IMR-90 (cell line): ENCODE measurements around the gene MGRN1. TPM values are rescaled to one million over a fixed set of nuclear protein-coding genes. Genes with fewer than 3 reads are reported as not detected.

Experiments
- ATAC-seq: fragments of 200-7000 bp; cut with Tn5 transposase; 2 replicates; pipeline ENCODE4 v1.9.1; 2020; ENCODE audit warnings: low read depth, mild to moderate bottlenecking, moderate library complexity
- BruUV-seq: library from RNA; stranded (reverse); fragments of 400-500 nt; replicated peaks from 2 replicates; lab custom pipeline; 2021; lab: Mats Ljungman, UMichigan
- CTCF ChIA-PET: fragments of 300-600 bp; formaldehyde crosslinking; extraction: SDS; loops from one replicate; lab custom pipeline; 2021; ENCODE audit warnings: antibody characterized with exemption; lab: Yijun Ruan, JAX
- POLR2A ChIA-PET: fragments of 300-600 bp; sonication (Branson Sonifier 250); formaldehyde crosslinking; loops from one replicate; lab custom pipeline; 2022; ENCODE audit warnings: antibody characterized with exemption; ENCODE audit not compliant: unreplicated experiment; lab: Charles Lee
- DNase-seq: peaks from one replicate; pipeline ENCODE4 v3.0.0; 2013
- H2AFZ ChIP-seq: replicated peaks from 2 replicates; pipeline ENCODE3; 2013; ENCODE audit warnings: low read length, mild to moderate bottlenecking; ENCODE audit not compliant: poor library complexity
- H2AK5ac ChIP-seq: 2 replicates; pipeline ENCODE4 v1.6.1; 2013; ENCODE audit warnings: low read depth, low read length, inconsistent platforms
- H2AK9ac ChIP-seq: replicated peaks from 2 replicates; pipeline ENCODE3; 2013; ENCODE audit warnings: mild to moderate bottlenecking, low read depth, low read length, moderate library complexity; ENCODE audit not compliant: poor library complexity
- H2BK120ac ChIP-seq: 2 replicates; pipeline ENCODE4 v1.6.1; 2013; ENCODE audit warnings: low read depth, low read length, inconsistent platforms
- H2BK15ac ChIP-seq: 3 replicates; pipeline ENCODE4 v1.6.1; 2013; ENCODE audit warnings: low read depth, low read length, inconsistent platforms
- H2BK20ac ChIP-seq: 2 replicates; pipeline ENCODE4 v1.6.1; 2013; ENCODE audit warnings: low read depth, mild to moderate bottlenecking, inconsistent platforms, low read length, moderate library complexity
- H2BK5ac ChIP-seq: 2 replicates; pipeline ENCODE4 v1.6.1; 2013; ENCODE audit warnings: mild to moderate bottlenecking, low read depth, low read length, inconsistent platforms; ENCODE audit not compliant: poor library complexity, severe bottlenecking
- H3K14ac ChIP-seq: replicated peaks from 2 replicates; pipeline ENCODE4 v1.6.1; 2013; ENCODE audit warnings: low read depth, low read length, inconsistent platforms
- H3K18ac ChIP-seq: 2 replicates; pipeline ENCODE4 v1.6.1; 2013; ENCODE audit warnings: low read depth, low read length, control low read depth
- H3K23ac ChIP-seq: 2 replicates; pipeline ENCODE4 v1.6.1; 2013; ENCODE audit warnings: low read depth, low read length, inconsistent platforms
- H3K27ac ChIP-seq: 2 replicates; pipeline ENCODE4 v1.5.1; 2013; ENCODE audit warnings: mild to moderate bottlenecking, control low read depth, low read length; ENCODE audit not compliant: insufficient read depth
- H3K27me3 ChIP-seq: 2 replicates; pipeline ENCODE4 v1.6.1; 2013; ENCODE audit warnings: low read length; ENCODE audit not compliant: control insufficient read depth, insufficient read depth
- H3K36me3 ChIP-seq: 2 replicates; pipeline ENCODE4 v1.6.1; 2013; ENCODE audit warnings: low read length, mixed read lengths; ENCODE audit not compliant: control insufficient read depth, insufficient read depth
- H3K4ac ChIP-seq: 2 replicates; pipeline ENCODE4 v1.6.1; 2013; ENCODE audit warnings: low read depth, low read length, inconsistent platforms
- H3K4me1 ChIP-seq: 2 replicates; pipeline ENCODE4 v1.6.1; 2013; ENCODE audit warnings: low read length, mixed read lengths; ENCODE audit not compliant: control insufficient read depth, insufficient read depth
- H3K4me2 ChIP-seq: 2 replicates; pipeline ENCODE4 v1.6.1; 2013; ENCODE audit warnings: low read depth, mild to moderate bottlenecking, control low read depth, low read length, moderate library complexity
- H3K4me3 ChIP-seq: 2 replicates; pipeline ENCODE4 v1.5.1; 2013; ENCODE audit warnings: low read depth, mild to moderate bottlenecking, control low read depth, low read length, moderate library complexity; ENCODE audit not compliant: insufficient read depth
- H3K56ac ChIP-seq: 2 replicates; pipeline ENCODE4 v1.6.1; 2013; ENCODE audit warnings: low read length, inconsistent platforms; ENCODE audit not compliant: insufficient read depth; ENCODE audit errors: extremely low read depth
- H3K79me1 ChIP-seq, 2 experiments: 2 replicates each; pipeline ENCODE4 v1.6.1; 2013; ENCODE audit warnings: low read length in 2 of 2, inconsistent platforms in 1 of 2, low read depth in 1 of 2
- H3K9ac ChIP-seq: 2 replicates; pipeline ENCODE4 v1.6.1; 2013; ENCODE audit warnings: low read depth, low read length, control low read depth
- H3K9me1 ChIP-seq: 2 replicates; pipeline ENCODE4 v1.6.1; 2013; ENCODE audit warnings: low read length, inconsistent platforms; ENCODE audit not compliant: insufficient read depth
- H3K9me3 ChIP-seq: 2 replicates; pipeline ENCODE4 v1.6.1; 2013; ENCODE audit warnings: low read length; ENCODE audit not compliant: control insufficient read depth, insufficient read depth
- H4K20me1 ChIP-seq: 2 replicates; pipeline ENCODE4 v1.6.1; 2013; ENCODE audit warnings: low read length, inconsistent platforms; ENCODE audit not compliant: insufficient read depth
- H4K5ac ChIP-seq: 2 replicates; pipeline ENCODE4 v1.6.1; 2013; ENCODE audit warnings: mild to moderate bottlenecking, low read depth, low read length, control low read depth
- H4K8ac ChIP-seq, 2 experiments: 2 replicates each; pipeline ENCODE4 v1.6.1; 2013; ENCODE audit warnings: low read depth in 2 of 2, low read length in 2 of 2, control low read depth in 1 of 2, inconsistent platforms in 1 of 2
- H4K91ac ChIP-seq: 2 replicates; pipeline ENCODE4 v1.6.1; 2013; ENCODE audit warnings: low read depth, low read length, inconsistent platforms; ENCODE audit not compliant: insufficient read depth
- FOS ChIP-seq: fragments of 150-350 bp; IDR thresholded peaks from 2 replicates; pipeline ENCODE4 v1.6.1; 2016; ENCODE audit warnings: low read depth, low read length
- RAD21 ChIP-seq: IDR thresholded peaks from 2 replicates; pipeline ENCODE4 v1.6.1; 2012; ENCODE audit warnings: low read length, improper control_type of control experiment
- RCOR1 ChIP-seq: IDR thresholded peaks from 2 replicates; pipeline ENCODE4 v1.6.1; 2012; ENCODE audit warnings: mild to moderate bottlenecking, low read length, improper control_type of control experiment; ENCODE audit not compliant: insufficient replicate concordance
- SMC3 ChIP-seq: fragments of 150-350 bp; IDR thresholded peaks from 2 replicates; pipeline ENCODE4 v1.6.1; 2016; ENCODE audit warnings: low read depth, mild to moderate bottlenecking, antibody characterized with exemption, low read length, moderate library complexity
- WGBS, 2 experiments: methylation state at CpG; one replicate each; pipeline versions ENCODE4 v1.1.5 to v1.1.7; 2013; ENCODE audit warnings: missing lambda C conversion rate in 2 of 2; ENCODE audit not compliant: insufficient read length in 1 of 2; ENCODE audit errors: extremely low coverage in 2 of 2; 5-methylcytosine and 5-hydroxymethylcytosine counted together
- dilution Hi-C: fragments of 300-500 bp; cut with HindIII; formaldehyde crosslinking; loops from one replicate; pipeline ENCODE4 v1.14.3; 2018; ENCODE audit warnings: low sequenced_read_pairs; ENCODE audit not compliant: unreplicated experiment
- in situ Hi-C: fragments of 300-500 bp; cut with MboI; formaldehyde crosslinking; loops from 3 replicates; pipeline ENCODE4 v1.14.3; 2019; ENCODE audit warnings: low sequenced_read_pairs, inconsistent platforms, mixed read lengths
- intact Hi-C: fragments of 100-400 bp; cut with micrococcal nuclease; formaldehyde crosslinking; loops from 2 replicates; pipeline ENCODE4 v1.10.0; 2022
- polyA plus RNA-seq, 3 experiments: library from polyadenylated mRNA; depleted of rRNA; stranded (reverse); fragments of >200 nt; gene quantifications; 2 replicates each; pipeline ENCODE4 v1.2.3, GENCODE V29; 2012; ENCODE audit warnings: low replicate concordance in 1 of 3
- total RNA-seq: library from RNA; depleted of rRNA; stranded (reverse); fragments of >200 nt; gene quantifications from 2 replicates; pipeline ENCODE4 v1.2.3, GENCODE V29; 2012

MGRN1 gene
- total and polyA plus RNA-seq, 2 of the 4 experiments (the other 2 are of a cell fraction), result 11.7 to 32.7 TPM

DNA sequence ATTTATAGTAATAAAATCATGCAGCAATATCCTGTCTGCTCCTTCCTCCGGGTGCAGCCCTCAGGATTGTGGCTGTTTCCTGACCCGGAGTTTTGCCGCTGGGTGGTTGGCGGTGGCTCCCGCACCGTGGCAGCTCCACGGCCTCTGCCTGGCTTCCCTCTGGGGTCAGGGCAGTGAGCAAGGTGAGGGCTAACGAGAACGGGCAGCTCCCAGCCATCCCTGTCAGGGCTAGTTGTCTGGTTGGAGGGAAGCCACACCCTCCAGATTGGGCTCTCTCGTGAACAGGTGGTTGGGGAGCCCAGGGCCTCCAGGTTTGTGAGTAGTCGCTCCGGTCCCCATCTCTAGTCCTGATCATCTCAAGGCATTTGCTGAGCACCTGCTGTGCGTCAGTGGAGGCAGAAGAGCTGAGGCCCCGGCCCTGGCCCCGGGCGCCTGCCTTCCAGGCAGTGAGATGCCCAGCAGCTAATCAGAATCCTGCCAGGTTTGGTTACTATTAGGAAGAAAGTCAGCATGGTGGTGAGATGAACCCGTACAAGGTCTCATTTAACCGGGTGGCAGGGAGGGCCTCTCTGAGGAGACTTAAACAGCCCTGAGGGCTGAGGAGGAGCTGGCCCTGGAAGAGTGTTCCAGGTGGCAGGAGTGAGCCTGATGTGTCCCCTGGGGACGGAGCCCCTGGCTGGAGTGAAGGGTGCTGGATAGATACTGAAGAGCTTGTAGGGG lies 66.5 kb downstream of the MGRN1 start:
- peaks cover 29% of the 10 kb centered on the region for H3K36me3 ChIP-seq
- 64% methylated on average over 2 of the region's 19 CpGs; no CpG with 5 or more reads in 1 of the 2 experiments for WGBS, 2 experiments
- H4K20me1 ChIP-seq, result peaks cover 16% of the 10 kb centered on the region
- H3K18ac ChIP-seq, result no peak overlapping the region
- H3K79me1 ChIP-seq, result peaks cover 0 to 24% of the 10 kb centered on the region in 2 experiments; a peak in 3 of 4 replicates
- H3K23ac ChIP-seq, result no peak overlapping the region
- H3K27ac ChIP-seq, result no peak overlapping the region
- TF ChIP-seq RCOR1 (no peak), RAD21 (no peak), FOS (no peak), SMC3 (no peak)
- no peak overlapping the region for H4K8ac ChIP-seq
- H2BK15ac ChIP-seq, result no peak overlapping the region
- no peak overlapping the region for H2AFZ ChIP-seq
- ATAC-seq, result no peak
- H2AK5ac ChIP-seq, result no peak overlapping the region
- H3K27me3 ChIP-seq, result no peaks in the 10 kb centered on the region
- no peak overlapping the region for H2BK5ac ChIP-seq
- H3K56ac ChIP-seq, result no peak overlapping the region
- H2BK20ac ChIP-seq, result no peak overlapping the region
- no peak overlapping the region for H3K4me3 ChIP-seq
- DNase-seq, result no peak
- no peaks in the 10 kb centered on the region for H3K9me3 ChIP-seq
- no peak overlapping the region for H3K14ac ChIP-seq
- no TSS peak for BruUV-seq
- dilution Hi-C loops, result no loop called here
- CTCF ChIA-PET, result no interaction called here
- peaks cover 5% of the 10 kb centered on the region; the same call in 1 of the 2 replicates for H3K9me1 ChIP-seq
- no peak overlapping the region for H3K4ac ChIP-seq
- POLR2A ChIA-PET, result no interaction called here
- H4K5ac ChIP-seq, result no peak overlapping the region
- no peak overlapping the region for H3K4me2 ChIP-seq
- intact Hi-C loops, result no loop called here
- H3K4me1 ChIP-seq, result peaks cover 7% of the 10 kb centered on the region
- H2BK120ac ChIP-seq, result no peak overlapping the region
- no peak overlapping the region for H4K91ac ChIP-seq
- in situ Hi-C loops, result no loop called here
- H2AK9ac ChIP-seq, result no peak overlapping the region
- H3K9ac ChIP-seq, result no peak overlapping the region
